T-helper 17 cell (primary cell): Measurements from ENCODE around the gene AEBP1. TPM values are rescaled to one million over a fixed set of nuclear protein-coding genes. Genes with fewer than 3 reads are reported as not detected.

ENCODE experiments used
- ATAC-seq: fragments of 150-1000 bp; cut with Tn5 transposase; 2 replicates; pipeline ENCODE4 v1.10.0; 2021; ENCODE audit warnings: mild to moderate bottlenecking, moderate library complexity
- DNase-seq, 3 donors: peaks; one replicate each; pipeline versions ENCODE4 v3.0.0 to v3.0.0-alpha.2; 2020 to 2021
- H3K9me3 ChIP-seq: one replicate; pipeline ENCODE4 v1.7.0; 2013; ENCODE audit warnings: low read length, mild to moderate bottlenecking; ENCODE audit not compliant: control insufficient read depth, poor library complexity, severe bottlenecking
- H3K27ac Mint-ChIP-seq: one replicate; pipeline ENCODE4 v1.8.0; 2022; ENCODE audit warnings: mild to moderate bottlenecking, moderate library complexity, mixed read lengths
- H3K27me3 Mint-ChIP-seq: one replicate; pipeline ENCODE4 v1.8.0; 2022; ENCODE audit warnings: mixed read lengths
- H3K36me3 Mint-ChIP-seq: one replicate; pipeline ENCODE4 v1.8.0; 2022; ENCODE audit warnings: low read depth, mixed read lengths
- H3K4me1 Mint-ChIP-seq: one replicate; pipeline ENCODE4 v1.8.0; 2022; ENCODE audit warnings: mild to moderate bottlenecking, mixed read lengths
- H3K4me3 Mint-ChIP-seq: one replicate; pipeline ENCODE4 v1.8.0; 2022; ENCODE audit warnings: mild to moderate bottlenecking, moderate library complexity, mixed read lengths
- total RNA-seq, 4 donors: library from RNA in 2 of 4; stranded (reverse) in 2 of 4; gene quantifications; one replicate each; pipeline ENCODE4 v1.2.3 and lab custom pipeline; 2022 to 2026

Gene AEBP1
- total RNA-seq, 2 donors from 2014 or later: 1.1 to 4.2 TPM

- H3K9me3 ChIP-seq: no peaks in the 10 kb centered on the region
- Mint-ChIP-seq H3K4me1 (no peaks in the 10 kb centered on the region), H3K36me3 (no peaks in the 10 kb centered on the region), H3K27ac (no peak overlapping the region), H3K27me3 (peaks cover 20% of the 10 kb centered on the region), H3K4me3 (no peak overlapping the region)
- ATAC-seq: no peak
- no peak for DNase-seq
Observed at GRCh38 chr7:44162179-44162578, 58.0 kb downstream of the AEBP1 start.

- peaks cover 16% of the 10 kb centered on the region for H3K27me3 Mint-ChIP-seq
- DNase-seq (no peak), ATAC-seq (no peak)
- H3K27ac Mint-ChIP-seq: no peak overlapping the region
- H3K36me3 Mint-ChIP-seq: no peaks in the 10 kb centered on the region
- no peaks in the 10 kb centered on the region for H3K9me3 ChIP-seq
- H3K4me1 Mint-ChIP-seq: no peaks in the 10 kb centered on the region
- H3K4me3 Mint-ChIP-seq: no peak overlapping the region
Observed at GRCh38 chr7:44162785-44163395, 58.7 kb downstream of the AEBP1 start.

GRCh38 chr7:44163591-44163990, 59.4 kb downstream of the AEBP1 start:
- no peaks in the 10 kb centered on the region for H3K4me1 Mint-ChIP-seq
- H3K27me3 Mint-ChIP-seq: peaks cover 13% of the 10 kb centered on the region
- H3K36me3 Mint-ChIP-seq: no peaks in the 10 kb centered on the region
- H3K4me3 Mint-ChIP-seq: no peak overlapping the region
- no peak for ATAC-seq
- H3K27ac Mint-ChIP-seq: no peak overlapping the region
- H3K9me3 ChIP-seq: no peaks in the 10 kb centered on the region
- DNase-seq: no peak

Other genes starting within 250 kb of the AEBP1 start
- gene MRPS24, start 234.8 kb upstream of the AEBP1 start, total RNA-seq: 10 to 100 TPM; 42.3 to 50.4 TPM
- 10 to 100 TPM; 22.0 to 23.3 TPM for gene URGCP, start 197.7 kb upstream of the AEBP1 start, total RNA-seq
- 1 to 10 TPM; 6.4 to 6.9 TPM for gene UBE2D4, start 177.9 kb upstream of the AEBP1 start, total RNA-seq
- under 1 TPM in 1 of 2 donors, not detected in 1; 0.18 TPM for gene SPDYE1, start 106.4 kb upstream of the AEBP1 start, total RNA-seq
- gene DBNL, start 59.6 kb upstream of the AEBP1 start, total RNA-seq: 100 to 1,000 TPM in 1 of 2 donors, 10 to 100 TPM in 1; 91.1 to 104 TPM
- gene PGAM2, start 38.8 kb upstream of the AEBP1 start, total RNA-seq: under 1 TPM in 1 of 2 donors, not detected in 1; 0.92 TPM
- gene POLM, start 21.8 kb upstream of the AEBP1 start, total RNA-seq: 10 to 100 TPM; 27.2 to 29.7 TPM
- 10 to 100 TPM; 46.3 to 53.3 TPM for gene POLD2, start 19.2 kb downstream of the AEBP1 start, total RNA-seq
- gene MYL7, start 37.0 kb downstream of the AEBP1 start, total RNA-seq: not detected
- gene GCK, start 85.1 kb downstream of the AEBP1 start, total RNA-seq: under 1 TPM in 1 of 2 donors, not detected in 1; 0.45 TPM
- 10 to 100 TPM; 68.2 to 68.9 TPM for gene YKT6, start 96.6 kb downstream of the AEBP1 start, total RNA-seq
- under 1 TPM in 1 of 2 donors, not detected in 1; 0.31 TPM for gene CAMK2B, start 221.2 kb downstream of the AEBP1 start, total RNA-seq